GM21576 (cell line): Measurements from ENCODE around the gene CEP70.
"Not testable (repeated sequence)": the region's sequence is repeated elsewhere in the genome, so short reads cannot be mapped to it uniquely, and the experiment has no call there.

ENCODE experiments used
- ATAC-seq: cut with Tn5 transposase; IDR thresholded peaks from one replicate; pipeline ENCODE4 v1.9.1; 2021; ENCODE audit warnings: mild to moderate bottlenecking, moderate library complexity; ENCODE audit not compliant: unreplicated experiment

The CEP70 gene, protein sequence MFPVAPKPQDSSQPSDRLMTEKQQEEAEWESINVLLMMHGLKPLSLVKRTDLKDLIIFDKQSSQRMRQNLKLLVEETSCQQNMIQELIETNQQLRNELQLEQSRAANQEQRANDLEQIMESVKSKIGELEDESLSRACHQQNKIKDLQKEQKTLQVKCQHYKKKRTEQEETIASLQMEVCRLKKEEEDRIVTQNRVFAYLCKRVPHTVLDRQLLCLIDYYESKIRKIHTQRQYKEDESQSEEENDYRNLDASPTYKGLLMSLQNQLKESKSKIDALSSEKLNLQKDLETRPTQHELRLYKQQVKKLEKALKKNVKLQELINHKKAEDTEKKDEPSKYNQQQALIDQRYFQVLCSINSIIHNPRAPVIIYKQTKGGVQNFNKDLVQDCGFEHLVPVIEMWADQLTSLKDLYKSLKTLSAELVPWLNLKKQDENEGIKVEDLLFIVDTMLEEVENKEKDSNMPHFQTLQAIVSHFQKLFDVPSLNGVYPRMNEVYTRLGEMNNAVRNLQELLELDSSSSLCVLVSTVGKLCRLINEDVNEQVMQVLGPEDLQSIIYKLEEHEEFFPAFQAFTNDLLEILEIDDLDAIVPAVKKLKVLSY

DNA sequence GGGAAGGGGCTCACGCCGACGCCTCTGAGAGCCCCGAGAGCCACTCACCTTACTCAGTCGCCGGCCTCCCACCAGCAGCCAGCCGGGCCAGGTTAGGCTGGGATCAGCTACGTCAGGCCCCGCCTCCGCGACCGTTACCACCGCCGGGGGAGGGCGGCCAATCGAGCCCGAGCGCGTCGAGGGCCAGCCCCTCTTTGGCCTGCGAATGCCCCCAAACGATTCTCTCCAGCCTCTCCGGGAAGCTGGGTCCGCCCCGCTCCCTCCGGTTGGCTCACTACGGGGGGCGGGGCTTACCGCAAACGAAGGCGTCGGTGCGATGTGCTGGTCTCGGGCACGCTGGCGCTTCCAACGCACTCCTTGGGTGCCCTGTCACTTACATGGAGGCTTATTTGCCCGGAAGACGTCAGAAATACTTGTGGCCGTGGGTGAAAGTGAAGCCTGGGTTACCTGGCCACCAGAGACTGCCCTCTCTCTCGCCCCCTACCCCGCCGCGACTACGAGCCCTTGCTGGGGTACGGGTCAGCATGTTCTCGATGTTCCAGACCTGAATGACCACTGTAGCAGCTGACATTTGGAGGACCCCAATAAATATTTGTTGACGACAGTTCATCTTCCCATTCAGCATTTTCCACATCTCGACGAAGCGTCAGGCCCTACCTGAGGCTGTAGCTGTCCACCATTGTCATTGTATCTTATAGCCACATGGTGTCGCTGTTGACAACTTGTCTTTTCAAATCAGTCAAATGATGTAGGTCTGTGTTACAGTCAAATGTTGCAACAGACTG is at the start of gene CEP70:
TSS of gene CEP70 (minus strand) at position 111 of the 785 bp plus-strand sequence. CDS start 21,333 bp downstream, outside the sequence.
- ATAC-seq = peak; percentile 87

DNA sequence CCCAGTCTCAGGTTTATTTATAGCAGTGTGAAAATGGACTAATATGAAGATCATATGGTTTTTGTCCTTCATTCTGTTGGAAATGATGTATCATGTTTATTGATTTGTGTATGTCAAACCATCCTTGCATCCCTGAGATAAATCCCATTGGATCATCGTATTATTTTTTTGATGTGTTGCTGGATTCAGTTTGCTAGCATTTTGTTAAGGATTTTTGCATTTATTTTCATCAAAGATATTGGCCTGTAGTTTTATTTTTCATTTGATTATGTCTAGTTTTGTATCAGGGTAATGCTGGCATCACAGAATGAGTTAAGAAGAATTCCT is 48.8 kb upstream of the CEP70 start:
- no peak for ATAC-seq

DNA sequence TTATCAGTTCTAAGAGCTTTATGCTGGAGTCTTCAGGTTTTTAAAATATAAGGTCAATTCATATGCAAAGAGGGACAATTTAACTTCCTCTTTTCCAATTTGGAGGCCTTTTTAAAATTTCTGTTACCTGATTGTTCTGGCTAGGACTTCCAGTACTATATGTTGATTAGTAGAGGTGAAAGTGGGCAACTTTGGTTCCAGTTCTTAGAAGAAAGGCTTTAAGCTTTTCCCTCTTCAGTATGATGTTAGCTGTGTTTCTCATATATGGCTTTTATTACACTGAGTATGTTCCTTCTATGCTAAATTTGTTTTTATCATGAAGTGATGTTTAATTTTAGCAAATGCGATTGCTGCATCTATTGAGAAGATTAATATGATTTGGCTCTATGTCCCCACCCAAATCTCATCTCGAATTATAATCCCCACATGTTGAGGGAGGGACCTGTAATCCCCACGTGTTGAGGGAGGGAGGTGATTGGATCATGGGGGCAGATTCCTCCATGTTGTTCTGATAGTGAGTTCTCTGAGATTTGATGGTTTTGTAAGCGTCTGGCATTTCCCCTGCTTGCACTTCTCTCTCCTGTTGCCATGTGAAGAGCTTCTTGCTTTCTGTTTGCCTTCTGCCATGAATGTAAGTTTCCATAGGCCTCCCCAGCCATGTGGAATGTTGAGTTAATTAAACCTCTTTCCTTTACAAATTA is 48.3 kb upstream of the CEP70 start:
- no peak for ATAC-seq

DNA sequence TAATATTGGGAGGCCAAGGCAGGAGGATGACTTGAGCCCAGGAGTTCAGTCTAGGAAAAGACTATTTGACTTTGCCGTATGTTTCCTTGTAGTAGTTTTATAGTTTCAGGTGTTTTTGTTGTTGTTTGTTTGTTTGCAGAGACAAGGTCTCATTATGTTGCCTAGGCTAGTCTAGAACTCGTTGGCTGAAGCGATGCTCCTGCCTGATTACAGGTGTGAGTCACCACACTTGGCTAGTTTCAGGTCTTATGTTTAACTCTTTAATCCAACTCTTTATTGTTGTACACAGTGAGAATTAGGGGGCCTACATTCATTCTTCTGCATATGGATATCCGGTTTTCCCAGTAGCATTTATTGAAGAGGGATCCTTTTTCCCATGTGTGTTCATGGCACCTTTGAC is 46.5 kb upstream of the CEP70 start:
- no peak for ATAC-seq

DNA sequence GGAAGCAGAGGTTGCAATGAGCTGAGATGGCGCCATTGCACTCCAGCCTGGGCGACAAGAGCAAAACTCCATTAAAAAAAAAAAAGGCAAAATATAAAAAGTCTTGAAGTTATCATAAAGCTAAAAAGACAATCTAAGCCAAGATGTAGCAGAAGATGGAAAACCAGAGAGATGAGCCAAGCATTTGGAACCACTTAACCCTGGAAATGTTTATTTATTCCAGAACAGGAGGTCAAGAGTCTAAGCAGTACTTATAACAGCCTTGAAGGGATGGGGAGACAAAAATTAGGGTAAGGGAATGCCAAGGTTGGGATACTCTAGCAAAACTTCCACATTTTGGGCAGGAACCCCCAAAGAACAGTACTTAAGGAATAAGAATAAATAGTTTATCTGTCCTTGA is 44.6 kb upstream of the CEP70 start:
- no peak for ATAC-seq

DNA sequence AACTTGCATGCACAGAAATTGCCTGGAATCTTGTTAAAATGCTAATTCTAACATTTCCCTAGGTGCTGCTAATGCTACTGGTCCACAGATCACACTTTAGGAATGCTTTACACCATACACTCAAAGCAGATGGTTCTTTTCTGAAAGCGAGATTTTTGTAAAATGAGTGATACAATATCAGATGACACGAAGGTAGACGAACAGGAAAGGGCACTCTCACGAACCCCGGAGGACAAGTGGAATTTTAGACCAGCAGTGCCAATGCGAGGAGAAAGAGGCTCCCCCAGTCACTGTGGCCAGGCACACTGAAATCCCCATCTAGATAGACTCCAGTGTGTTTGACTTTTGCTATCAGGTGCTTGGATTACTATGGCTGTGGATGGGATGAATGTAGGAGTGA is 35.5 kb upstream of the CEP70 start:
- no peak for ATAC-seq

DNA sequence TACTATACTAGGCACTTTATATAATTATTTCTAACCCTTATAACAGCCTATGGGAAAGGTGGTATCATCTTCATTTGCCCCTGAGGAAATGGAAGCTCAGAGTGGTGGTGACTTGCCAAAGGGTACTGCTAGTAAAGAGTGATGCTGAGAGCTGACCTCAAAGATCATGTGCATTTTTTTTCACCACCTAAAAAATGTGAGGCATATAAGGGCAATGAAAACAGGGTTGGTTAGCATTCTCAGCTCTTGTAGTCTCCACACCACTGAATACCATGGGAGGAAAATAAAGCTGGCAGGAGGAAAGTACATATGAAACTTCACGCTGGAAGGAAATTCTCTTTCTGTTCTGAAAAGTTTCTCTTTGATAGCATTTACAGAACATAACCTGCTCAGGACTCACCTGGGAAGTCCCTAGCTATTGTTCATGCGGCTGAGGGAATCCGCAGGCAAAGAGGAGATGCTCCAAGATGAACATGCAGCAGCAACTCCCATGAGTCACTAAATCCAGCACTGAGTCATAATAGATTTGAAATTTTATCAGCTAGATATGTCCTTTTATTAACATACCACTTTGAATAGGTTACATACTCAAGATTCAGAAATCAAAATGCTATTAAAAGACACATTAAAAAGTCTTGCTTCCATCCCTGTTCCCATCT is 31.8 kb upstream of the CEP70 start:
- ATAC-seq = no peak

DNA sequence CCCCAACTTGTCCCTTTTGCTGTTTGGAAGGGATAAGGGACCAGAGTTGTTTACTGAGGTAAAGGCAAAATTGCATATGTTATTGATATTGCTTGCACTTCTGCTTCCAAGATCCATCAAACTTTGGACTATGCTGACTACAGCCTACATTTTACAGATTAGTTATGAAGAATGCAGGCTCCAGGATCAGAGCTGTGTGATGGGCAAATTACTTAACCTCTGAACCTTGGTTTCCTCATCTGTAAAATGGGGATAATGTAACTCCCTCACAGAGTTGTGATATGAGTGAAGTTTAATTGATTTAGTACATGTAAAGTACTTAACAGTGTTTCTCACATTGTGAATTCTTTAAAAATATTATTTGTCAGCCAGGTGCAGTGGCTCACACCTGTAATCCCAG is 30.5 kb upstream of the CEP70 start:
- ATAC-seq = no peak

DNA sequence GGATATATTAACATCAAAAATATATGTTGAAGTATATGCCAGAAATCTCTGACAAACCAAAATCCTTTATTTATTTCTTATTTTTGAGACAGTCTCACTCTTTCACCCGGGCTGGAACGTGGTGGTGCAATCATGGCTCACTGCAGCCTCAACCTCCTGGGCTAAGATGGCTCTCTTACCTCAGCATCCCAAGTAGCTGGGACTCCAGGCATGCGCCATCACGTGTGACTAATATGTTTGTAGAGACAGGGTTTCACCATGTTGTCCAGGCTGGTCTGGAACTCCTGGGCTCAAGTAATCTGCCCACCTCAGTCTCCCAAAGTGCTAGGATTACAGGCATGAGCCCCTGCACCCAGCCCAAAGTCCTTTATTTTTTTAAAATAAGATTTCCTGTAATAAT is 26.4 kb upstream of the CEP70 start:
- ATAC-seq = no peak

DNA sequence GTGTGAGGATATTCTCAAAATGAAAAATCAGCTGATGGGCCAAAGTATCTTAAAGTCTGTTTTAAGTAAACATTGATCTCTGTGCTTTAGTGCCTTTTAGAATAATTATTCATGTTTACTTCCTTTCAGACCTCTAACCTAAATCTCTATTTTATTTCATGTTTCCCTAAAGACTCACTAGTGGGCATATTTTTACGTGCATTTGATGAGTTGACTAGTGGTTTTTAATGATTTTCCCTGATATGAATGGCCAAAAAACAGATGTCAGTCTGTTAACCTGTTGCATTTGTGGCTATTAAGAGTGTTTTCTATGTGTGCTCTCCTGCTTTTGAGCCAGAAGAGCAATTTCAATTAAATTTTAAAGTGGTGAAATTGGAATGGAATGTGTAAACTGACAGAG is 21.4 kb upstream of the CEP70 start:
- no peak for ATAC-seq

DNA sequence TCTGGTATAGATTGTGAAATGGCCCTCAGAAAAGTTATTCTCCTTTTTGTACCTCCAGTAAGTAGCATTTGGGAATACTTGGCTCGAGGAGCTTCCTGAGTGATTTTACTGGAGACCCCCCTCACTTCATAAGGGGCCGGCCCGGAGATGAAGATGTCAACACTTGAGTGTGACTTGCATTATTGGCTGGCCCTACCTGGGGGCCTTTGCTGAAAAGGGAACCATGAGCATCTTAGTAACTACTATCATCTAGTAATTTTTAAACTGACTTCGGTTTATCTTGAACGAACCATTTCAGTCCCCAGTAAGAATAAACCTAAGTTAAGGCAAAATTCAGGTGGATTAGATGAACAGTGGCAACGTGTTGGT is 15.8 kb upstream of the CEP70 start:
- no peak for ATAC-seq

DNA sequence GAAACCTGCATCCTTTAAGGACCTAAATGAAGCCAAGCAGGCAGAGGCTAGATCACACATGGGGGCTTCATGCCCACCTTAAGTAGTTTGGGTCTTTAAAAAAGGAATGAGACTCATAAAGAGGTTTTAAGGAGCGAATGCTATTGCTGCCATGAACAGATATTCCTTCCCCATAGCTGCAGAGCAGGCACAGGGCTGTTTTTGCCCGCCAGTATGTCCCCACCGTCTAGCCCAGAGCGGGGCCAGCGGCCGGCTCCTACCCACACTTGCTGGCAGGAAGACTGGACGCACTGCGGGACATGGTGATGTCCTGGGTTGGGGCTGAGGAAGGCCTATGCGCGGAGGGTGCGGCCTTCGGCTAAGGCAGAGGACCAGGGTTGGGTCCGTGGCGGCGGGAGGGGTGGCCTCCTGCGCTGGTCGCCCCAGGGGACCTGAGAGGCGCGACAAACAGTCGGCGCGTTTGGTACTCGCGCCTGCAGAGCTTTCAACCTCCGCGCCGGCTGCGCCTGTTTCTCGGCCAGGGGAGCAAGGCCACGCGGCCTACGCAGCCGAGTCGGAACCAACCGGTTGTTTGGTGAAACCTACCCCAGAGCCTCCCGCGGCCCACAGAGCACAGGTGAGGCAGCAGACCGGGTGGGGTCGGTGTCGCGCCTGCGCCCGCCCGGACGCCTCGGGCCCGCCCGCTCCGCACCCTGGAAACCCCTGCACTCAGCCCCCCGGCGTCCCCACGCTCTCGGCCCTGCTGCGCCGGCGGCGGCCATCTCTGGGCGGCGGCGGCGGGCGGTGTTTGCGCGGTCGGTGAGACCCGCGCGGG is 14.5 kb upstream of the CEP70 start, which contains the start of gene FAIM:
TSS of gene FAIM (plus strand) at position 450 of the 814 bp plus-strand sequence. CDS start 10,956 bp downstream, outside the sequence.
- peak; percentile 68 for ATAC-seq

DNA sequence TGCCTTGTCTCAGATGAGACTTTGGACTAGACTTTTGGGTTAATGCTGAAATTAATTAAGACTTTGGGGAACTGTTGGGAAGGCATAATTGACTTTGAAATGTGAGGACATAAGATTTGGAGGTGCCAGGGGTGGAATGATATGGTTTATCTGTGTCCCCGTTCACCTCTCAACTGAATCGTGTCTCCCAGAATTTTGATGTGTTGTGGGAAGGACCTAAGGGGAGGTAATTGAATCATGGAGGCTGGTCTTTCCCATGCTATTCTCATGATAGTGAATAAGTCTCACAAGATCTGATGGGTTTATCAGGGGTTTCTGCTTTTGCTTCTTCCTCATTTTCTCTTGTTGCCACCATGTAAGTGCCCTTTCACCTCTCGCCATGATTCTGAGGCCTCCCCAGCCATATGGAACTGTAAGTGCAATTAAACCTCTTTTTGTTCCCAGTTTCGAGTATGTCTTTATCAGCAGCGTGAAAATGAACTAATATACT is 10.1 kb upstream of the CEP70 start:
- ATAC-seq = not testable (repeated sequence)

DNA sequence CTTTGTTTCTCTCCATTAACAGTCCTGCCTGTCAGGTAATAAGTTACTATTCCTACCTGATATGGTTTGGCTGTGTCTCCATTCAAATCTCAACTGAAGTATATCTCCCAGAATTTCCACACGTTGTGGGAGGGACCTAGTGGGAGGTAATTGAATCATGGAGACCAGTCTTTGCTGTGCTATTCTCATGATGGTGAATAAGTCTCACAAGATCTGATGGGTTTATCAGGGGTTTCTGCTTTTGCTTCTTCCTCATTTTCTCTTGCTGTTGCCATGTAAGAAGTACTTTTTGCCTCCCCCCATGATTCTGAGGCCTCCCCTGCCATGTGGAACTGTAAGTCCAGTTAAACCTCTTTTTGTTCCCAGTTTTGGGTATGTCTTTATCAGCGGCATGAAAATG is 7.6 kb upstream of the CEP70 start:
- ATAC-seq = not testable (repeated sequence)

DNA sequence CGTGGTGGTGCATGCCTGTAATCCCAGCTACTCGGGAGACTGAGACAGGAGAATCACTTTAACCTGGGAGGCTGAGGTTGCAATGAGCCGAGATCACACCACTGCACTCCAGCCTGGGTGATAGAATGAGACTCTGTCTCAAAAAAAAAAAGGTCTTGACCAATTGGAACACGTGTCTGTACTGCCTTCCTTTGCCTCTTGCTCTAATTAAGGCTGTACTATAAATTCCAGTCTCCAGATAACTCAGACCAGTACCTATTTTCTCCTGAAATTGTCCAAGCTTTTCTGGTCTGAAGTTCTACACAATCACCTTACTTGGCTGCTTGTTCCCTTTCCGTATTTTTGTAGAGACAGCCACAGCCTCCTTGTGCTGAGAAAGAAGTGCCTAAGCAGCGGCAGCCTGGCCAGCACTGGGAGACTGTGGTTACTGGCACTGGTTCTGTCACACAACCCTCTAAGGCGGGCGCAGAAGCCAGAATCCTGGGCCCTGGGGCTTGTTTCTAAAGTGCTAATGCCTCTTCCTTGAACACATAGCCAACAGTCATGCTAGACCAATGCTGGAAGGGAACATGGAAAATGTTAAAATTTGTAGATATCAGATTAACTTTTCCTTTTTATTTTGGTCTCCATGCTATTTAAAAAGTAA is 6.2 kb upstream of the CEP70 start:
- no peak for ATAC-seq

DNA sequence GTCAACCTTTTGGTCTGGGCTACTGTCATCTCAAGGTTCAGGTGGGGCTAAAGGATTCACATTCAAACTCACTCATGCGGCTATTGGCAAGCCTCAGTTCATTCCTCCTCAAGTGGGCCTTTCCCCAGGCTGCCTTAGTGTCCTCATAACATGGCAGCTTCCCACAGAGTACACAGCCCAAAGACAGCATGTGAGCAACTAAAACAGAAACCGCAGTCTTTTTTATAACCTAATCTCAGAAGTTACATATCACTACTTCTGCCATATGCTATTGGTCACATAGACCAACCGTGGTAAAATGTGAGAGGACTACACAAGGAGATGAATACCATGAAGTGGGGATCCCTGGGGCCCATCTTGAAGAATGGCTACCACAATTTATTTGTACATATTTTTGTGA is 4.5 kb upstream of the CEP70 start:
- no peak for ATAC-seq

DNA sequence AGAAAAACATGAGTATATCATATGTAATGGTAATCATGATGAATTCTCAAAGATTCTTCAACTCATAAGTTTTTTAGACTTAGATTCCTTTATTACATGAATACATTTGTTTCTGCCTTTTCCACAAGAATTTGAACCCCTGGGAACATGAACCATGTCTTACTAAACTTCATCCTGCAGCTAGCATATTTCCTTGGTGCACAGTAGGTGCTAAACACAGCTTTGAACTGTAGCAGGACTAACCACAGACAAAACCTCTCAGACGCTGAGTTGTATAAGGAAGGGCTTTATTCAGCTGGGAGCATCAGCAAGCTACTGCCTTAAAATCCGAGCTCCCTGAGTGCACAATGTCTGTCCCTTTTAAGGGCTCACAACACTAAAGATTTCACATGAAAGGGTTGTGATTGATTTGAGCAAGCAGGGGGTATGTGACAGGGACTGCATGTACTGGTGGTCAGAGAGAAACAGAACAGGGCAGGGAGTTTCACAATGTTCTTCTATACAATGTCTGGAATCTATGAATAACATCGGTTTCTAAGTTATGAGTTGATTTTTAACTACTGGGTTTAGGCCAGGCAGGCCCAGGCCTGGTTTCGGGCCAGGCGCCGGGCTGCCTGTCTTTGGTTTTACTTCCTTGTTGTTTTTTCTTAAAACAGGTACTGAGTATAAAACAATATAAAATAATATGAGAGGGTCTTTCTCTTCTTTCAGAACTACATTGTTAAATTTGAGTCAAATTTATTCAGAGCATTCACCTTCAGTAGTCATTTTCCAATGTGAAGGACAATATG is 3.3 kb upstream of the CEP70 start:
- not testable (repeated sequence) for ATAC-seq

DNA sequence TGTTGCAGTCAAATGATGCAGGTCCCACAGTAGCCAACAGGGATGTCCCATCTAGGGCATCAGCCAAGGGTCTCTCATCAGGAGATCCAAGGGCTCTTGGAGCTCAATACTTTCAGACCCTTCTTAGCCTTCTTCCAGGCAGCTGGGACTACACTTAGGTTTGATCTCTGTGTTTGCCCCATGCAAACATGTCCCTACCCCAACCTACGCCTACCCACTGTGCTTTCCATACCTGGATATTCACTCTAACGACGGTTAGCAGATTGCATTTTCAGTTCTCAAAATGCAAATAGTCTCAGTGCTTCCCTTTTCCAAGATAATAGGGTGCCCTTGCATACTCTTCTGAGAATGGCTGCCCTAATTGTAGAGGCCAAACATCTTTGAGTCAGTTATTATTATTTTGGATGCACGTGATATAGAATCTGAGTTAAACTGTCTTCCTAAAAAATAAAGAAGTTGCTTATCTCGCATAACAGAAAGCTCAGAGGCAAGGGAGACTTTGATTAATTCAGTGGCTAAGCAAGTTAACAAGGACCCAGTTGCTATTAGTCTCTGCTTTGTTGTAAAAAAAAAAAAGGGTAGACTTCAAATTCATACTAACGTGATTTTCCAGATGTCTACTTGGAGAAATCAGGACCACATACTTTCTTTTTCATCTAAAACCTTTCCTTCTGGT is 1.0 kb upstream of the CEP70 start:
- ATAC-seq = no peak
